H9 (cell line): ENCODE results near the gene SLC24A3. TPM values are rescaled to one million over a fixed set of nuclear protein-coding genes. Genes with fewer than 3 reads are reported as not detected.

ENCODE experiments used
- DNase-seq: peaks from one replicate; pipeline ENCODE4 v3.0.0-alpha.2; 2017
- H2AFZ ChIP-seq: one replicate; pipeline ENCODE4 v1.6.1; 2013; ENCODE audit warnings: mild to moderate bottlenecking, low read length, control low read depth, moderate library complexity
- H2AK5ac ChIP-seq: 2 replicates; pipeline ENCODE4 v1.6.1; 2013; ENCODE audit warnings: low read length, control low read depth, mixed read lengths; ENCODE audit not compliant: insufficient read length
- H2BK120ac ChIP-seq: one replicate; pipeline ENCODE4 v1.6.1; 2013; ENCODE audit warnings: low read depth, mild to moderate bottlenecking, low read length, control low read depth, inconsistent platforms; ENCODE audit not compliant: poor library complexity, severe bottlenecking
- H2BK12ac ChIP-seq: 2 replicates; pipeline ENCODE4 v1.6.1; 2013; ENCODE audit warnings: low read length, control low read depth, mixed read lengths, low read depth; ENCODE audit not compliant: insufficient read length
- H2BK15ac ChIP-seq: 2 replicates; pipeline ENCODE4 v1.6.1; 2013; ENCODE audit warnings: low read depth, low read length, control low read depth
- H2BK20ac ChIP-seq: one replicate; pipeline ENCODE4 v1.6.1; 2013; ENCODE audit warnings: low read depth, mild to moderate bottlenecking, low read length, control low read depth, inconsistent platforms; ENCODE audit not compliant: poor library complexity, severe bottlenecking
- H2BK5ac ChIP-seq: 2 replicates; pipeline ENCODE4 v1.6.1; 2013; ENCODE audit warnings: low read length, control low read depth, mixed read lengths; ENCODE audit not compliant: insufficient read length
- H3K14ac ChIP-seq: 2 replicates; pipeline ENCODE4 v1.6.1; 2013; ENCODE audit warnings: low read length, control low read depth; ENCODE audit not compliant: insufficient read depth
- H3K18ac ChIP-seq: 2 replicates; pipeline ENCODE4 v1.6.1; 2013; ENCODE audit warnings: low read depth, mild to moderate bottlenecking, mixed read lengths, low read length, control low read depth; ENCODE audit not compliant: insufficient read length
- H3K23ac ChIP-seq: 2 replicates; pipeline ENCODE4 v1.6.1; 2013; ENCODE audit warnings: low read length, control low read depth, mixed read lengths, low read depth; ENCODE audit not compliant: insufficient read length
- H3K23me2 ChIP-seq: 2 replicates; pipeline ENCODE4 v1.6.1; 2013; ENCODE audit warnings: low read depth, mild to moderate bottlenecking, mixed read lengths, low read length, control low read depth; ENCODE audit not compliant: insufficient read length, poor library complexity, severe bottlenecking
- H3K27ac ChIP-seq: 2 replicates; pipeline ENCODE4 v1.5.1; 2013; ENCODE audit warnings: low read length, control low read depth, mixed read lengths, low read depth; ENCODE audit not compliant: insufficient read length
- H3K27me3 ChIP-seq: 2 replicates; pipeline ENCODE4 v1.6.1; 2013; ENCODE audit warnings: low read length, control low read depth, inconsistent platforms; ENCODE audit not compliant: insufficient read depth
- H3K4ac ChIP-seq: 2 replicates; pipeline ENCODE4 v1.6.1; 2013; ENCODE audit warnings: low read depth, mild to moderate bottlenecking, control low read depth, inconsistent platforms, low read length, moderate library complexity
- H3K4me1 ChIP-seq: 2 replicates; pipeline ENCODE4 v1.6.1; 2013; ENCODE audit warnings: low read length, control low read depth, inconsistent platforms; ENCODE audit not compliant: insufficient read depth
- H3K4me2 ChIP-seq: 2 replicates; pipeline ENCODE4 v1.6.1; 2013; ENCODE audit warnings: low read length, control low read depth, mixed read lengths; ENCODE audit not compliant: insufficient read length, insufficient read depth
- H3K56ac ChIP-seq: 2 replicates; pipeline ENCODE4 v1.6.1; 2013; ENCODE audit warnings: low read depth, mild to moderate bottlenecking, mixed read lengths, low read length, control low read depth; ENCODE audit not compliant: insufficient read length
- H3K79me1 ChIP-seq: 2 replicates; pipeline ENCODE4 v1.6.1; 2013; ENCODE audit warnings: low read depth, mild to moderate bottlenecking, moderate library complexity, low read length, control low read depth, inconsistent platforms; ENCODE audit not compliant: insufficient read depth, poor library complexity, severe bottlenecking
- H3K79me2 ChIP-seq: 2 replicates; pipeline ENCODE4 v1.6.1; 2013; ENCODE audit warnings: low read length, control low read depth, inconsistent platforms; ENCODE audit not compliant: insufficient read depth
- H3K9ac ChIP-seq: 2 replicates; pipeline ENCODE4 v1.6.1; 2013; ENCODE audit warnings: low read length, control low read depth, mixed read lengths; ENCODE audit not compliant: insufficient read length; ENCODE audit errors: extremely low read depth
- H3K9me3 ChIP-seq: one replicate; pipeline ENCODE4 v1.6.1; 2013; ENCODE audit warnings: low read depth, low read length, inconsistent platforms; ENCODE audit not compliant: control insufficient read depth
- H3T11ph ChIP-seq: one replicate; pipeline ENCODE4 v1.6.1; 2013; ENCODE audit warnings: mild to moderate bottlenecking, low read length, control low read depth, inconsistent platforms
- H4K20me1 ChIP-seq: one replicate; pipeline ENCODE4 v1.6.1; 2013; ENCODE audit not compliant: control insufficient read depth, insufficient read length, insufficient read depth
- H4K5ac ChIP-seq: 2 replicates; pipeline ENCODE4 v1.6.1; 2013; ENCODE audit warnings: low read depth, mild to moderate bottlenecking, mixed read lengths, low read length, control low read depth; ENCODE audit not compliant: insufficient read length
- H4K8ac ChIP-seq: replicated peaks from 2 replicates; pipeline ENCODE4 v1.6.1; 2013; ENCODE audit warnings: low read length, control low read depth, mixed read lengths, low read depth; ENCODE audit not compliant: insufficient read length
- H4K91ac ChIP-seq: 2 replicates; pipeline ENCODE4 v1.6.1; 2013; ENCODE audit warnings: low read depth, mild to moderate bottlenecking, moderate library complexity, mixed read lengths, low read length, control low read depth; ENCODE audit not compliant: insufficient read length
- H3K27ac Mint-ChIP-seq, 3 experiments: 2 replicates in 2 of 3; 3 replicates in 1 of 3; pipeline ENCODE4 v1.8.0; 2020 to 2021; ENCODE audit warnings: mixed read lengths in 3 of 3, mild to moderate bottlenecking in 1 of 3, moderate library complexity in 1 of 3
- H3K27me3 Mint-ChIP-seq: 2 replicates; pipeline ENCODE4 v1.8.0; 2021; ENCODE audit warnings: low read depth, mild to moderate bottlenecking, moderate library complexity, mixed read lengths
- H3K36me3 Mint-ChIP-seq, 3 experiments: 2 replicates in 2 of 3; 3 replicates in 1 of 3; pipeline ENCODE4 v1.8.0; 2020 to 2021; ENCODE audit warnings: low read depth in 3 of 3, mixed read lengths in 3 of 3; ENCODE audit not compliant: insufficient read depth in 1 of 3
- H3K4me1 Mint-ChIP-seq, 2 experiments: 2 replicates each; pipeline ENCODE4 v1.8.0; 2020; ENCODE audit warnings: mixed read lengths in 2 of 2
- H3K4me3 Mint-ChIP-seq, 2 experiments: 2 replicates in 1 of 2; 3 replicates in 1 of 2; pipeline ENCODE4 v1.8.0; 2020 to 2021; ENCODE audit warnings: mild to moderate bottlenecking in 2 of 2, mixed read lengths in 2 of 2, moderate library complexity in 1 of 2
- H3K9me3 Mint-ChIP-seq, 2 experiments: 2 replicates in 1 of 2; 3 replicates in 1 of 2; pipeline ENCODE4 v1.8.0; 2020; ENCODE audit warnings: mild to moderate bottlenecking in 2 of 2, mixed read lengths in 2 of 2, moderate library complexity in 1 of 2
- WGBS: extraction: QIAGEN DNeasy Blood & Tissue Kit; methylation state at CpG from one replicate; pipeline ENCODE4 v1.1.7; 2013; ENCODE audit warnings: missing lambda C conversion rate, low lambda C conversion rate, mixed read lengths; ENCODE audit not compliant: insufficient read length; ENCODE audit errors: extremely low coverage; 5-methylcytosine and 5-hydroxymethylcytosine counted together
- total RNA-seq: library from RNA; stranded (reverse); gene quantifications from 2 replicates; pipeline ENCODE4 v1.2.1, GENCODE V29; 2021
- TF ChIP-seq, protein P1 (sequence below): fragments of 200-600 bp; sonication (generic); conservative IDR thresholded peaks from 3 replicates; pipeline ENCODE4 v1.8.0; 2021; ENCODE audit warnings: antibody characterized with exemption, mild to moderate bottlenecking

The SLC24A3 gene
- total RNA-seq, 1 experiment from 2014 or later: 0.83 TPM

DNA sequence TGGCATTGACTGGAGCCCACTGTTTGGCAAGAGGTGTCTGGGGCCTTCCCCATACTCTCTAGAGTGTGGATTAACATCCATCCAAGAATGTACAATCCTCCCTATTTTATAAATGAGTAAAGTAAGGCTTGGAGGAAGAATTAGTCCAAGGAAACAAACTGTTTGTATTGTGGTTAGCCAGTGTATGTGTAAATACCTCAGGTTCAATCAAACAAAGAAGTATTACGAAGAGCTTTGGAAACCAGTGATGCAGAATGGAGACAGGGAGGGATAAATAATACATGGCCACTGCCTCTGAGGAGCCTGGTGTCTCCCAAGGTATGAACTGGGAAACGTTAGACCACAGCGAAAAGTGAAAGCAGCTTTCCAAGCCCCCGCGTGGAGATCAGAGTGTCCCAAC, 319.0 kb downstream of the SLC24A3 start:
- no peak overlapping the region for H4K91ac ChIP-seq
- no peak overlapping the region for H3K18ac ChIP-seq
- no peaks in the 10 kb centered on the region for H3K23me2 ChIP-seq
- no peak overlapping the region for H2BK20ac ChIP-seq
- H3K9me3 ChIP-seq: no peaks in the 10 kb centered on the region
- no peak overlapping the region for H3K4me3 Mint-ChIP-seq
- H3K27me3 ChIP-seq: no peaks in the 10 kb centered on the region
- H2BK15ac ChIP-seq: no peak overlapping the region
- H3K14ac ChIP-seq: no peak overlapping the region
- peaks cover 1% of the 10 kb centered on the region for H3K27me3 Mint-ChIP-seq
- no peak overlapping the region for H3K9ac ChIP-seq
- no peak overlapping the region for H3K4me2 ChIP-seq
- H3K4me1 ChIP-seq: no peaks in the 10 kb centered on the region
- WGBS: no CpG with 5 or more reads among the region's 5 CpGs
- TF ChIP-seq, protein P1, sequence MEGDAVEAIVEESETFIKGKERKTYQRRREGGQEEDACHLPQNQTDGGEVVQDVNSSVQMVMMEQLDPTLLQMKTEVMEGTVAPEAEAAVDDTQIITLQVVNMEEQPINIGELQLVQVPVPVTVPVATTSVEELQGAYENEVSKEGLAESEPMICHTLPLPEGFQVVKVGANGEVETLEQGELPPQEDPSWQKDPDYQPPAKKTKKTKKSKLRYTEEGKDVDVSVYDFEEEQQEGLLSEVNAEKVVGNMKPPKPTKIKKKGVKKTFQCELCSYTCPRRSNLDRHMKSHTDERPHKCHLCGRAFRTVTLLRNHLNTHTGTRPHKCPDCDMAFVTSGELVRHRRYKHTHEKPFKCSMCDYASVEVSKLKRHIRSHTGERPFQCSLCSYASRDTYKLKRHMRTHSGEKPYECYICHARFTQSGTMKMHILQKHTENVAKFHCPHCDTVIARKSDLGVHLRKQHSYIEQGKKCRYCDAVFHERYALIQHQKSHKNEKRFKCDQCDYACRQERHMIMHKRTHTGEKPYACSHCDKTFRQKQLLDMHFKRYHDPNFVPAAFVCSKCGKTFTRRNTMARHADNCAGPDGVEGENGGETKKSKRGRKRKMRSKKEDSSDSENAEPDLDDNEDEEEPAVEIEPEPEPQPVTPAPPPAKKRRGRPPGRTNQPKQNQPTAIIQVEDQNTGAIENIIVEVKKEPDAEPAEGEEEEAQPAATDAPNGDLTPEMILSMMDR: no peak
- H3K56ac ChIP-seq: no peak overlapping the region
- H2BK12ac ChIP-seq: no peak overlapping the region
- H4K20me1 ChIP-seq: no peaks in the 10 kb centered on the region
- no peak overlapping the region for H4K8ac ChIP-seq
- H2AFZ ChIP-seq: no peak overlapping the region
- H3K79me2 ChIP-seq: no peaks in the 10 kb centered on the region
- no peak overlapping the region for H3K23ac ChIP-seq
- no peak overlapping the region for H3T11ph ChIP-seq
- H4K5ac ChIP-seq: no peak overlapping the region
- no peak for DNase-seq
- H2AK5ac ChIP-seq: no peak overlapping the region
- no peak overlapping the region for H2BK5ac ChIP-seq
- H3K79me1 ChIP-seq: no peaks in the 10 kb centered on the region
- H3K36me3 Mint-ChIP-seq: peaks cover 0 to 12% (median 3%) of the 10 kb centered on the region in 3 experiments; a peak in 3 of 7 replicates
- no peak overlapping the region for H3K27ac ChIP-seq
- H2BK120ac ChIP-seq: no peak overlapping the region
- H3K4ac ChIP-seq: no peak overlapping the region
- no peak overlapping the region for H3K27ac Mint-ChIP-seq
- H3K4me1 Mint-ChIP-seq: no peaks in the 10 kb centered on the region
- H3K9me3 Mint-ChIP-seq: peaks cover 12 to 13% of the 10 kb centered on the region in 2 experiments
